HCT116 (cell line): ENCODE results near the gene PGM2. TPM values are rescaled to one million over a fixed set of nuclear protein-coding genes. Genes with fewer than 3 reads are reported as not detected.

Source experiments
- ATAC-seq: fragments of 200-7000 bp; cut with Tn5 transposase; 2 replicates; pipeline ENCODE4 v1.9.1; 2020; ENCODE audit warnings: mild to moderate bottlenecking, moderate library complexity
- BruUV-seq: library from RNA; stranded (reverse); fragments of 400-500 nt; replicated peaks from 2 replicates; lab custom pipeline; 2021; lab: Mats Ljungman, UMichigan
- CTCF ChIA-PET: fragments of 300-600 bp; sonication (Branson Sonifier 250); formaldehyde crosslinking; loops from one replicate; lab custom pipeline; 2021; ENCODE audit warnings: antibody characterized with exemption; lab: Charles Lee
- POLR2A ChIA-PET: fragments of 300-600, 350-600 bp; sonication (Branson Sonifier 250); formaldehyde crosslinking; loops from one replicate; lab custom pipeline; 2021; ENCODE audit warnings: antibody characterized with exemption; lab: Charles Lee
- RAD21 ChIA-PET, 2 experiments: fragments of 300-600 bp; sonication (Branson Sonifier 250); formaldehyde crosslinking; loops; one replicate each; lab custom pipeline; 2023; ENCODE audit warnings: low total read pairs in 2 of 2; ENCODE audit not compliant: uncharacterized antibody in 2 of 2, unreplicated experiment in 2 of 2, low non-redundant PET in 1 of 2; lab: Charles Lee
- DNase-seq: peaks from one replicate; pipeline ENCODE4 v3.0.0-alpha.2; 2010; ENCODE audit warnings: low read depth, low spot score
- H2AFZ ChIP-seq: fragments of 200-600 bp; shearing (Covaris generic), sonication (generic); 2 replicates; pipeline ENCODE4 v1.6.1; 2017; ENCODE audit warnings: low read depth, mixed run types, mixed read lengths, antibody characterized with exemption, low read length; ENCODE audit not compliant: poor library complexity, severe bottlenecking
- H3K27ac ChIP-seq: 2 replicates; pipeline ENCODE4 v1.5.1; 2012; ENCODE audit warnings: low read depth, low read length
- H3K27me3 ChIP-seq: fragments of 200-600 bp; sonication (generic); 2 replicates; pipeline ENCODE4 v1.6.1; 2016; ENCODE audit warnings: mixed run types, low read length, mixed read lengths; ENCODE audit not compliant: insufficient read depth
- H3K36me3 ChIP-seq, 2 experiments: fragments of 200-500 bp in 1 of 2; fragments of 200-600 bp in 1 of 2; sonication (Bioruptor generic) in 1 of 2; sonication (generic) in 1 of 2; 2 replicates each; pipeline versions ENCODE4 v1.5.1 to v1.6.1; 2014 to 2016; ENCODE audit warnings: low read length in 2 of 2, inconsistent platforms in 1 of 2, mixed read lengths in 1 of 2, mixed run types in 1 of 2; ENCODE audit not compliant: insufficient read depth in 2 of 2, control insufficient read depth in 1 of 2
- H3K4me1 ChIP-seq, 2 experiments: fragments of 200-600 bp in 1 of 2; sonication (generic) in 1 of 2; 2 replicates each; pipeline versions ENCODE4 v1.5.1 to v1.6.1; 2012 to 2017; ENCODE audit warnings: low read length in 2 of 2, inconsistent platforms in 1 of 2, mild to moderate bottlenecking in 1 of 2, mixed read lengths in 1 of 2, mixed run types in 1 of 2, moderate library complexity in 1 of 2; ENCODE audit not compliant: insufficient read depth in 2 of 2, control insufficient read depth in 1 of 2
- H3K4me2 ChIP-seq: fragments of 200-600 bp; sonication (generic); 2 replicates; pipeline ENCODE4 v1.6.1; 2017; ENCODE audit warnings: mixed run types, low read length, mixed read lengths
- H3K4me3 ChIP-seq, 2 experiments: fragments of 200-600 bp in 1 of 2; sonication (generic) in 1 of 2; replicated peaks in 1 of 2; 2 replicates each; pipeline ENCODE4 v1.5.1; 2011 to 2016; ENCODE audit warnings: low read length in 2 of 2, control low read depth in 1 of 2, low read depth in 1 of 2, mild to moderate bottlenecking in 1 of 2, mixed read lengths in 1 of 2, mixed run types in 1 of 2
- H3K79me2 ChIP-seq: fragments of 200-600 bp; sonication (generic); 2 replicates; pipeline ENCODE4 v1.6.1; 2017; ENCODE audit warnings: mild to moderate bottlenecking, mixed run types, low read length, moderate library complexity, mixed read lengths; ENCODE audit not compliant: insufficient read depth
- H3K9ac ChIP-seq: fragments of 200-600 bp; sonication (generic); 2 replicates; pipeline ENCODE4 v1.6.1; 2016; ENCODE audit warnings: low read length, mixed read lengths
- H3K9me2 ChIP-seq: fragments of 200-600 bp; sonication (generic), shearing (Covaris generic); 2 replicates; pipeline ENCODE4 v1.6.1; 2017; ENCODE audit warnings: mixed run types, mild to moderate bottlenecking, moderate library complexity; ENCODE audit not compliant: insufficient read depth
- H3K9me3 ChIP-seq, 2 experiments: fragments of 200-500 bp in 1 of 2; fragments of 200-600 bp in 1 of 2; sonication (Bioruptor generic) in 1 of 2; sonication (generic) in 1 of 2; 2 replicates each; pipeline ENCODE4 v1.6.1; 2014 to 2017; ENCODE audit warnings: low read length in 2 of 2, mixed read lengths in 2 of 2, inconsistent platforms in 1 of 2, low read depth in 1 of 2, mild to moderate bottlenecking in 1 of 2, mixed run types in 1 of 2, moderate library complexity in 1 of 2; ENCODE audit not compliant: control insufficient read depth in 1 of 2, insufficient read depth in 1 of 2
- H4K20me1 ChIP-seq: fragments of 200-600 bp; sonication (generic), shearing (Covaris generic); 2 replicates; pipeline ENCODE4 v1.6.1; 2017; ENCODE audit warnings: mixed run types, mild to moderate bottlenecking, moderate library complexity; ENCODE audit not compliant: insufficient read depth
- EGR1 ChIP-seq: IDR thresholded peaks from 2 replicates; pipeline ENCODE4 v1.6.1; 2012; ENCODE audit warnings: low read depth
- EZH2phosphoT487 ChIP-seq: fragments of 200-600 bp; IDR thresholded peaks from 2 replicates; pipeline ENCODE4 v1.6.1; 2018; ENCODE audit warnings: antibody characterized with exemption, borderline replicate concordance
- FOSL1 ChIP-seq: IDR thresholded peaks from 2 replicates; pipeline ENCODE4 v1.6.1; 2012; ENCODE audit warnings: low read depth
- POLR2A ChIP-seq: IDR thresholded peaks from 2 replicates; pipeline ENCODE4 v1.7.0; 2011; ENCODE audit warnings: borderline replicate concordance; ENCODE audit not compliant: insufficient read depth, insufficient read length; ENCODE audit errors: extremely low read depth
- RAD21 ChIP-seq: IDR thresholded peaks from 2 replicates; pipeline ENCODE4 v1.6.1; 2012; ENCODE audit warnings: low read depth, mild to moderate bottlenecking
- SP1 ChIP-seq: IDR thresholded peaks from 2 replicates; pipeline ENCODE4 v1.6.1; 2012; ENCODE audit warnings: low read depth
- intact Hi-C: fragments of 100-400 bp; cut with micrococcal nuclease; formaldehyde crosslinking; loops from 2 replicates; pipeline ENCODE4 v1.10.0; 2022
- total RNA-seq: library from RNA; stranded (reverse); gene quantifications from one replicate; pipeline ENCODE4 v1.2.1, GENCODE V29; 2021; ENCODE audit not compliant: unreplicated experiment
- TF ChIP-seq, protein P1 (sequence below): IDR thresholded peaks from 2 replicates; pipeline ENCODE4 v1.6.1; 2012
- TF ChIP-seq, protein P2 (sequence below): IDR thresholded peaks from 2 replicates; pipeline ENCODE4 v1.6.1; 2012; ENCODE audit warnings: low read depth

PGM2 gene
- total RNA-seq, 1 experiment from 2014 or later, result 48.6 TPM

DNA sequence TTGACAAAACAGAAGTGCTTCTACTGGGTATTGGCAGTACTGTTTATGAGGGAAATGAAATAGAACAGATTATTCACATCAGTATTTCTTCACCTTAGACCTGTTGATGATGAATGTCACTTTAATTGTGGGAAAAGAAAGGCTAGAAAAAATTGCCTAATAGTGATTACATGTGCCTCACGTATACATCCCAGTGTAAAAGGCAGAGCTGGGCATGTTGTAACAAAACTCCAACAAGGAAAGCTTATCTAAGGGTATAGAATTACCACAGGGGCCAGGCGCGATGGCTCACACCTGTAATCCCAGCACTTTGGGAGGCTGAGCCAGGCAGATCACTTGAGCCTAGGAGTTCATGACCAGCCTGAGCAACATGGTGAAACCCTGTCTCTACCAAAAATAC is 4.2 kb downstream of the PGM2 start (continued):
- TF ChIP-seq, protein P1, sequence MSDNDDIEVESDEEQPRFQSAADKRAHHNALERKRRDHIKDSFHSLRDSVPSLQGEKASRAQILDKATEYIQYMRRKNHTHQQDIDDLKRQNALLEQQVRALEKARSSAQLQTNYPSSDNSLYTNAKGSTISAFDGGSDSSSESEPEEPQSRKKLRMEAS, result no peak

DNA sequence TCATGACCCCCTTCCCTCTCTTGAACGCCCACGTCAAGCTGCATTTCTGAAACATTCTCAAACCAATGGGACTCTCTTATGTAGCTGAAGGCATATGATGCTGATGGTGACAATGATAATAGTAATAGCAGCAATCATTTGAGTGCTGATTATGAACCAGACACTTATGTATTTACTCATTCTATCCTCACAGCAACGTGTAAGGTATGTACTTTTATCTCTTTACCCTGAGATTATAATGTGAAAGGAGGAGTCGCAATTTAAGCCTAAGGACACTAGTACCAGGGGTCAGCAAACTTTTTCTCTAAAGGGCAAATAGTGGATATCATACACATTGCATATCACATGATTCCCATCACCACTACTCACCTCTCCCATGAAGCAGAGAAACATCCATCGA is 8.5 kb downstream of the PGM2 start:
- Histone ChIP-seq H3K4me3 (no peak overlapping the region), H3K27ac (no peak overlapping the region), H3K4me1 (no peaks in the 10 kb centered on the region), H3K4me2 (no peak overlapping the region), H2AFZ (no peak overlapping the region), H3K79me2 (no peaks in the 10 kb centered on the region), H3K36me3 (peaks cover 32 to 35% of the 10 kb centered on the region in 2 experiments; a peak in 3 of 4 replicates), H3K27me3 (no peaks in the 10 kb centered on the region), H3K9me3 (no peaks in the 10 kb centered on the region), H3K9ac (no peak overlapping the region), H4K20me1 (no peaks in the 10 kb centered on the region), H3K9me2 (no peaks in the 10 kb centered on the region)
- TF ChIP-seq POLR2A (no peak), RAD21 (no peak), EZH2phosphoT487 (no peak), SP1 (no peak), FOSL1 (no peak), EGR1 (no peak)
- TF ChIP-seq, protein P2, sequence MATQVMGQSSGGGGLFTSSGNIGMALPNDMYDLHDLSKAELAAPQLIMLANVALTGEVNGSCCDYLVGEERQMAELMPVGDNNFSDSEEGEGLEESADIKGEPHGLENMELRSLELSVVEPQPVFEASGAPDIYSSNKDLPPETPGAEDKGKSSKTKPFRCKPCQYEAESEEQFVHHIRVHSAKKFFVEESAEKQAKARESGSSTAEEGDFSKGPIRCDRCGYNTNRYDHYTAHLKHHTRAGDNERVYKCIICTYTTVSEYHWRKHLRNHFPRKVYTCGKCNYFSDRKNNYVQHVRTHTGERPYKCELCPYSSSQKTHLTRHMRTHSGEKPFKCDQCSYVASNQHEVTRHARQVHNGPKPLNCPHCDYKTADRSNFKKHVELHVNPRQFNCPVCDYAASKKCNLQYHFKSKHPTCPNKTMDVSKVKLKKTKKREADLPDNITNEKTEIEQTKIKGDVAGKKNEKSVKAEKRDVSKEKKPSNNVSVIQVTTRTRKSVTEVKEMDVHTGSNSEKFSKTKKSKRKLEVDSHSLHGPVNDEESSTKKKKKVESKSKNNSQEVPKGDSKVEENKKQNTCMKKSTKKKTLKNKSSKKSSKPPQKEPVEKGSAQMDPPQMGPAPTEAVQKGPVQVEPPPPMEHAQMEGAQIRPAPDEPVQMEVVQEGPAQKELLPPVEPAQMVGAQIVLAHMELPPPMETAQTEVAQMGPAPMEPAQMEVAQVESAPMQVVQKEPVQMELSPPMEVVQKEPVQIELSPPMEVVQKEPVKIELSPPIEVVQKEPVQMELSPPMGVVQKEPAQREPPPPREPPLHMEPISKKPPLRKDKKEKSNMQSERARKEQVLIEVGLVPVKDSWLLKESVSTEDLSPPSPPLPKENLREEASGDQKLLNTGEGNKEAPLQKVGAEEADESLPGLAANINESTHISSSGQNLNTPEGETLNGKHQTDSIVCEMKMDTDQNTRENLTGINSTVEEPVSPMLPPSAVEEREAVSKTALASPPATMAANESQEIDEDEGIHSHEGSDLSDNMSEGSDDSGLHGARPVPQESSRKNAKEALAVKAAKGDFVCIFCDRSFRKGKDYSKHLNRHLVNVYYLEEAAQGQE, result no peak
- ChIA-PET CTCF (interaction anchor here (1.2 kb wide), 1 partner anchor 57 kb away, joined by 3 read pairs; no protein-coding TSS in a partner anchor), RAD21 (no interaction called here), POLR2A (no interaction called here)
- no TSS peak for BruUV-seq
- DNase-seq (no peak), ATAC-seq (no peak)
- intact Hi-C loops, result no loop called here
